HG02763 (cell line): ENCODE data around the gene LRRC7.

Experiments used
- ATAC-seq: cut with Tn5 transposase; IDR thresholded peaks from one replicate; pipeline ENCODE4 v1.9.1; 2021; ENCODE audit warnings: mild to moderate bottlenecking, moderate library complexity; ENCODE audit not compliant: unreplicated experiment

The LRRC7 gene

DNA sequence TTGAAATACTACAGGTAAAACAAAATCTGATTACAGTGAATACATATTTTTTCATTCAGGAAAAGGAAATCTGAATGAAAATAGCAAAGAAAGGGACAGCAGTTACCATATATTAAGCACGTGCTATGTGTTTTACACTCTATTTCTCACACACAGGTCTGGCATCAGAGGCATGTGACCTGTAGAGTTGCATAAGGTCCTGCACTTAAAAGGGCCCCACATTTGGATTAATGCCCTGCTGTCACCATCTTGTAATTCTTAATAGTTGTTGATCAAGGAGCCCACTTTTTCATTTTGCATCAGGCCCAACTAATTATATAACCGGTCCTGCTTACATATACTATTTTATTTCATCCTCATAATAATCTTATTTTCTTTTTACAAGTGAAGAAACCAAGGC is 511.8 kb downstream of the LRRC7 start:
- ATAC-seq = no peak

DNA sequence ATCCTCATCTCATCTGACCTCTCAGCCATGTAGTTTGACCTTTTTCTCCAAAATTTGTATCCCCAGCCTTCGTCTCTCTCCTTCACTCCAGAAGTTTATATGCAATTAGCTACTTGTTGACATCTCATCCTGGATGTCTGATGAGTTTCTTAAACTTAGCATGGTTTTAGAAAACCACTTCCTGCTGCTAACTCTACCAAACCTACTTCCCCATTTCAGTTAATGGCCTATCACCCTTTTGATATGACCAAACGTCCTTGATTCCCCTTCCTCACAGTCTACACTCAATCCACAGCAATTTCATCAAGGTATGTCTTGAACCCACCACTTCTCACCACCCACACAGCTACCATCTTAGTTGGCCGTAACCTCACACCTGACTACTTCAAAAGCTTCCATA is 515.8 kb downstream of the LRRC7 start:
- ATAC-seq = no peak

DNA sequence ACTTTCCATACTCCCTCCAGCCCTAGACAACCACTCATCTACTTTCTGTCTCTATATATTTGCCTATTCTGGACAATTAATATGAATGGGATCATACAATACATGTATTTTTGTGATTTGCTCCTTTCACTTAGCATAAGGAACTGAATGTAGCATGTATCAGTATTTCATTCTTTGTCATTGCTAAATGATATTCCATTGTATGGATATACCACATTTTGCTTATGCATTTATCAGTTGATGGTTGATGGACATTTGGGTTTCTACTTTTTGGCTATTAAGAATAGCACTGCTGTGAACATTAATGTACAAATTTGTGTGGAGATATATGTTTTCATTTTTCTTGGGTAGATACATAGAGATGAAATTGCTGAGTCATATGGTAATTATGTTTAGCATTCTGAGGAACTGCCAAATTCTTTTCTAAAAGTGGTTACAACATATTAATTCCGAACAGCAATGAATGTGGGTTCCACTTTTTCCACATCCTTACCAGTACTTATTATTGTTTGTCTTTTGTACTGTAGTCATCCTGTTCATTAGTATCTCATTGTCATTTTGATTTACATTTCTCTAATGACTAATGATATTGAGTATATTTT is 516.7 kb downstream of the LRRC7 start:
- ATAC-seq = no peak

DNA sequence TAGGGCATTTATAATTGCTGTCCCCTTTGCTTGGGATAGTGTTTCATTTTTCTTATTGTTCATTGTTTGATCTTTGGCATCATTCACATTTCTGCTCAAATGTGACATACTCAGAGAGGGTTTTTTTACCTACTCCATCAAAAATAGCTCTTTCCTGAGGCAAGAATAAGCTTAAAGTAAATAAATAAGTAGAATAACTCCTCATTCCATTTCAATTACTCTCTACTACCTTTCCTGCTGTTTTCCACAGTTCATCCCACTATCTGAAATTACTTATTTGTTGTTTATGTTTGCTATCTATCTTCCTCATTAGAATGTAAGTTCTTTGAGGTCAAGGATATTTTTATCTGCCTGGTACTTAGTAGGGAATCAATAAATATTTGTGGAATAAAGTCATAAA is 517.8 kb downstream of the LRRC7 start:
- no peak for ATAC-seq

DNA sequence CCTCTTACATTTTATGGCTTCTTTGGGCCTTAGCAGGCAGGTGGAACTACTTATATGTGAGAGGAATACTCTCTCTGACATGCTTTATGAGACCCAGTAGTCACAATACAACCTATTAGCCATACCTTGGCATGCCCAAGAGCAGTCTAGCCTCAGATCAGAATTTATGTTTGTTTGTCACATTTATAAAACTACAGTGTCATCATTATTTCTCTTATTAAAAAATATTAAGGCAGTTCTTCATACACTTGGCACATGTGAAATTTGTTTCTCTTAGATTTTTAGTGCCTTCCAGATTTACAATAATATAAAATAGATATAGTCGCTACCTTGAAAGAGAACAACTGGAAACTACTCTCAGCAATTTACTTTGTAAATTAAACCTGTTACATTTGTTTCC is 519.2 kb downstream of the LRRC7 start:
- ATAC-seq = no peak

GRCh38 chr1:70090141-70090540 is 522.4 kb downstream of the LRRC7 start:
- no peak for ATAC-seq

DNA sequence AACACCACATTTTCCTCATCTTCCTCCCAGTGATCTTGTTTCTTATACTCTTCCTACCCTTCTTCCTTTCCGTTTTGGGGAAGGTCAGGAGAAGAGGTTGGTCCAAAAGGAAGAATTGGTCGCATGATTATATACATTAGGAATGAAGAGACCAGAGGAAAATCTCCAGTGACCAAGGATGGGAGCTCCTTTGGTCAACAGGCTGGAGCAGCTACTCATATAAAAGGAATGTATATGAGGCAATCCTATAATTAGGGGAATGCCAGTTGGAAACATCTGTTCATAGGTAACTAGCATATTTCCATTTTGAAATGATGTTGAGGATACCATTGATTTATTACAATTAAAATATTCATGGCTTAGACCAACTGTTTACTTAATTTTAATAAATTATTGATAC is 523.2 kb downstream of the LRRC7 start:
- no peak for ATAC-seq

DNA sequence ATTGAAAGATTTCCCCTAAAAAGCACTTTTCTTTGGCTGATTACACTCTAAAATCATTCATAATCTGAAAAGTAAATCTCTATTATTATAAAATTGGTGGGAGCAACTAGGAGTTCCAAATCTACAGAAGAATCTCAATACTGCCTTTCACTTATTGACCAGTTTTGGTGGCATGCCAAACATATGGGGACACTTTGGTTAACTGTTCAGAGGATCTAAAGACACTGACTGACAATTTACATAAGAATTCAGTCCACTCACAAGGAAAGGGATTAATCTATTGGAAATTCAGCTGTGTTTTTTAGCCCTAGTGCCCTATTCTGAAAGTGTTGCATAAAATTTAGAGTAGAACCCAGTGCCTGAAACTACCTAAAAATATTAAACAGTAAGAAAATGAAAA is 524.1 kb downstream of the LRRC7 start:
- no peak for ATAC-seq

GRCh38 chr1:70092526-70092925 is 524.8 kb downstream of the LRRC7 start:
- ATAC-seq = no peak

DNA sequence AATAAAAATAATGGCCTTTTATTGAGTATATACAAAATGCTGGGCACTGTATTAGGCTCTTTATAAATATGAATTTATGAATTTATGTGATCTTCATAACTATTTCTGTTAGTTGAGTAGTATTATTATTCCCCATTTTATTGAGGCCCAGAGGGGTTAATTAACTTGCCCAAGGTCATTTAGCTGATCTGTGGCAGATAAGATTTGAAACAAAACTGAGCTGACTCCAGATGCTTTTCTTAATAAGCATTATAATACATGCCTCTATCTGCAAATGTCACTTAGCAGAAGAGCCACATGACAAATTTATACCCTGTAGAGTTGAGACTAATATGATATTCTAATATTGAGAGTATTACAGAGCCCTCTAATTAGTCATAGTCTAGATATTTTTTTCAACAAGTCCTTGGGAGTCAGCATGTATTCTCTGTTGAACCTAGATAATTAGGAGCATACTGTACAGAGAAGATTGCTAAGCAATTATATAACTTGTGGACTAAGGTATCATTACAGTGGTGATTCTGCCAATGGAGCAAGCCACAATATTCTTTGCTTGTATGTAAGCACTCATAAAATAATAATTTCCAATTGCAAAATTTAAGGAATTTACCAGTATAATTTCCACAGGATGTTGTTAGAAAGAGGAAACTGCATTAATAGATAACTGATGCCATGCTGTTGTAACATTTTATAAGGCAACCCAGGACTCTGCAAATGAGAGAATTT is 525.7 kb downstream of the LRRC7 start:
- no peak for ATAC-seq

DNA sequence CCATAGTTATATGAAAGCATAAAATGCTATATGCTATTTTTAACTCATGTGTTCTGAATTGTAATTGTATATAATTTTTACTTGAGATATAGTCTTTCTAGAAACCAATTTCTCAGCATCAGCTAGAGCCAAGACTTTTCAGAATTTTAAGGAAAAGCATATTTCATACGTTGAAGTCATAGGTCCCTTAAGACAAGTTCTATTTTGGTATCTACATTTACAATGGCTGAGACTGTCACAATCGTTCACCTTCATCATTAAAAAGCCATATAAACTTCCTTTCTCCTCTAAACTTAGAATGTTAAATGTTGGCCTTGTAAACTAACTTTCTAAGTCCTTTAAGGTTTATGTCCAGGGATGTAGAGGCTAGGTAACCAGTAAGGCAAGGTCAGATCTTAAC is 533.5 kb downstream of the LRRC7 start:
- no peak for ATAC-seq

DNA sequence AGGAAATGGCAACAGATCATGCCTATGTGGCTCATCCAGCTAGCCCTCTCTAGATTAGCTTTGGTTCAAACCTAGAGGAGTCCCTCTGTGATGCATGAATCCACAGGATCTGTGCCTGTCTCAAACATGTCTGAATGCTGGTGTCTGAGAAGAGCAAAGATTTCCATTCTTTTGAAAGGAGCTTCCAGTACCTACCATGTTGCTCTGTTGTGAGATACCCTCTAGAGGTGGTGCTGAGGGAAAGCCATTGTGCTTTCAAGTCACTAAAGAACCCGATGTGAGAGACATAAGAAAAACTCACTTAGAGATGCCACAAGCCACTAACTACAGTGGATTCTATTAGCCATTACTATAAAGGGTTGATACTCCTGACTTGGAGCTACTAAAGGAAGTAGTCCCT is 534.1 kb downstream of the LRRC7 start:
- ATAC-seq = no peak

DNA sequence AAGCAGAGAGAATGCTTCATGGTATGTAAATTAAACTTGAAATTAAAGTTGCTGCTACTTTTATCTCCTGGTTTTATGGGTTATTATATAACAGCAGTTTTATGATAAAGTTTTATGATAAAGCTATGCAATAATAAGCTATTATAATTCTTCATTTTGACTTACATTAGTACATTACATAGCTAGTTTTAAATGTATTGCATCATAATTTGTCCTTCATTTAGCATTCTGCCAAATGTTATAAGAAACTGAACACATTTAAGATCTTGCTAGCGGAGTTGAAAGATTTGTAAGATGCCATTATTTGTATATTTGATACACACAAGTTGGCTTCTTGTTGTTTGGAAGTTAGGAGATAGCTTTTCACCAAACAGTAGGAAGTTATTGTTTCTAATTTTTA is 536.0 kb downstream of the LRRC7 start:
- ATAC-seq = no peak

- ATAC-seq = no peak
These were observed 541.5 kb downstream of the LRRC7 start for GRCh38 chr1:70109241-70109640.

GRCh38 chr1:70112838-70113237 is 545.1 kb downstream of the LRRC7 start:
- ATAC-seq = no peak

GRCh38 chr1:70115315-70115714 is 547.6 kb downstream of the LRRC7 start:
- ATAC-seq = no peak

GRCh38 chr1:70117046-70117445 is 549.3 kb downstream of the LRRC7 start:
- ATAC-seq = no peak

DNA sequence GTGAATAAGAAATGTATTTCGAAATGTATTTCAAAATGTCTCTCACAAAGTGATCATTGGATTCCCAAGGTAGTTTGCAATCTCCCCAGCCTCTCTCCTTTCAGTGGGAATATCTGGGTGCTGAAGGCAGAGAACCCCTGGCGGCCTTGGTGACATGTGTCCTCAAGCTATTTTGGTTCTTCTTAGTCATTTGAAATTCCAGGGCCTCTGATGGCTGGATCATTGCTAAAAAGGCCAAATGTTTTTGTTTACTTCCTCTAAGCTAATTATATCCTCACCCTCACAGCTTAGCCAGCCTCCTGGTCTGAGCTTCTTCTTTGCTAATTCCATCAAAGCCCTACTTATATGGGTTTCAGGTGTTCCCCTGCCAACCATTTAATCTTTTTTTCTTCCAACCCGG is 566.4 kb downstream of the LRRC7 start:
- no peak for ATAC-seq

DNA sequence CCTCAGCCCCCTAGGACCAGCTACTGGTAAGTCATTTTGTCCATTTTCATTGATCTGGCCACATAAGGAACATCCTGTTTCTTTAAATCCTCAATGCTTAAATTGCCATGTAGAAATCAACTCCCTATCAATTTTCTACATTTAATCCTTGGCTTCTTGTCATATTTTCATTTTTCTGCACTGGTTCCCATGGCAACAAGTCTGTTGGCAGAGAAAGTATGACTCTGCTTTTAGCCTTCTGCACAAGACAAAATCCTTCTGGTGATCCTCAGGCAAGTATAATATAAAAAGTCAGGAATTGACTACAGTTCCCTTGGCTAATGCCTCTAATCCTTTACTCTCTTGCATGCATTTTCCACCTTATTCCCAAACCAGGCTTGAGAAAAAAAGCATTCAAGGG is 572.6 kb downstream of the LRRC7 start:
- no peak for ATAC-seq

DNA sequence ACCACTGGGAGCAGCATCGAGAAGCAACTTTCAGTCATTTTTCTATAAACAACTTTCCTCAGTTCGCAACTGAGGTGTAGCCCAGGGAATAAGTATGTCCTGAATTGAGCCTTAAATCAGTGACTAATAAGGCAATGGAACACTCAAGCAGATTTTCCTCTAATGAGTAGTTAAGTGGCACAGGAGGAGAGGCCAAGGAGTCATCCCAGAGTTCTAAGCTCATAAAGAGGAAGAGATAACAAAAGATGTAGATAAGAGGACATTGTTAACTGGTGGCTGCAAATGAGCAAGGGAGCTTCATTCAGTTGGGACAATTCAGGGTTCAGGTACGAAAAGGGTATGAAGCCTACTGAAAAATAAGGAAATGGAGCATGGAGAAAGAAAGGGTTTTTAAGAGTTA is 573.2 kb downstream of the LRRC7 start:
- ATAC-seq = no peak

DNA sequence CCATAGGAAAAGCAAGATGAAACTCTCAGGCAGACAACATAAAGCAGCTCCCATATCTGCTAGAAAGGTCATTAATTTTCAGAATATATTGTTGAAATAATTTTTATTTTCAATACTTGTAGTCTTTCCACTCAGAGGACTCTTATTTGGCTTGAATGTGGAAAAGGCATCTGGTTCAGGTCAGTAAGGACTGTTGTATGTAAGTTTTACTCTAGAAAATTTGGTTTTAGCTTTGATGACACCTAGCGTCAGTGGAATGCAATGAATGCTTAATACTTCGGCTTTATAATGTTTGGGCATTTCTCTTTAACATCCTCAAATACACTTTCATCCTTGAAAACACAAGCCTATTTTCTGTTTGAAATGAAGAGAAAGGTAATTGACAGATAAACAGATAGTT is 574.4 kb downstream of the LRRC7 start:
- ATAC-seq = no peak

- no peak for ATAC-seq
These were observed 575.4 kb downstream of the LRRC7 start for GRCh38 chr1:70143048-70143659.

DNA sequence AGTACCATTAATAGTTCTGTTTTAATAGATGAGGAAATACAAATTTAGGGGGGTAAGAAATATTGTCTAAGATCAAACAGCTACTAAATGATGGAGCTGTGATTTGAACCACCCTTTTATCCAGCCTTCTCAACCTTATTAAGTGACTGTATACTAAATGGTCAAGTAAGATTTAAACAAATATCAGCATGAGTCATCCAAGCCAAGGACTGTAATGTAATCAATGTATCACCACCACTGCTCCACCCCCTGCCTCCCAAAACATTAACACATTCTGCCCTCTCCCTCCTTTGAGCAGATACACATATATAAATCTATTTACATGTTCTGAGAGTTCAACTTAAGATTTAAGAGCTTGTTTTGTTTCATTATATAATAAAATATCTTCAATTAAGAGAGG is 578.8 kb downstream of the LRRC7 start:
- ATAC-seq = no peak
